UCSD-AML1 (cell line): ENCODE measurements around the gene WDR90.

Source experiments
- DNase-seq: peaks from one replicate; lab custom pipeline; 2025; ENCODE audit not compliant: unreplicated experiment; lab: John Stamatoyannopoulos, UW

WDR90 gene

DNA sequence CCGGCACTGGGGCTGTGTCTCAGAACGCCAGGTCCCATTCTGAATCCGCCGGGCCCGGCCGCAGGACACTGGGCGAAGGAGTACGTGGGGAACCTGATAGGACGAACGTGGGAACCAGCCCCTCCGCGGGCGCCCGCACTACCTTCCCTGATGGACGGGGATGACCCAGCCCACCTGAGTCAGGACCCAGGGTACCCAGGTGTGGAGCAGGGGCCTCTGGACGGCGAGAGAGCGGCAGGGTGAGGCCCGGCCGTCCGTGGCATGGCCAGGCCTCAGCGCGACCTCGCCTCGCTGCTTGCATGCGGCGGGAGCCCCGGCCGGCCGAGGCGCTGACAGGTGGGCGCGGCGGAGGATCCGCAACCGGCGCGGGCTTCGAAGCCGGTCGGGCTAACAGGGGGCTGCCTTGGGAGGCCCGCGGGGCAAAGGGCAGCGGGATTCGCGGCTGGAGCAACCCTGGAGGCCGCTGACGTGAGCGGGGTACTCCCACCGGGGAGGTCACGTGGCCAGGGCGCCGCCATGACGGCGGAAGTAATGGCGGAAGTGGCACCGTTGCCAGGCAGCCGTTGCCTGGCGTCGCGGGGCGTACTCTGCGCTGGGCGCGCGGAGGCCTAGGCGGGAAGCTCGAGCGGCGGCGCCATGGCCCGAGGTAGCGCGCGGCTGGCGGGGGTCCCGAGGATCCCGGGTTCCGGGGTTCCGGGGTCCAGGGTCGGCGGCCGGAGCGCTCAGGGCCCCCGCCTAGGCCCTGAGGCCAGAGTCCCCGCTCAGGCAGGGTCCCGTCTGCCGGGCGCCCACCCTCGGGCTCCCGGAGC is at the start of gene WDR90:
Gene WDR90, plus strand, starts transcription at position 585 of the 809 bp plus-strand sequence. Its CDS starts 52 bp downstream, at position 637.
- peak; percentile 92 for DNase-seq

DNA sequence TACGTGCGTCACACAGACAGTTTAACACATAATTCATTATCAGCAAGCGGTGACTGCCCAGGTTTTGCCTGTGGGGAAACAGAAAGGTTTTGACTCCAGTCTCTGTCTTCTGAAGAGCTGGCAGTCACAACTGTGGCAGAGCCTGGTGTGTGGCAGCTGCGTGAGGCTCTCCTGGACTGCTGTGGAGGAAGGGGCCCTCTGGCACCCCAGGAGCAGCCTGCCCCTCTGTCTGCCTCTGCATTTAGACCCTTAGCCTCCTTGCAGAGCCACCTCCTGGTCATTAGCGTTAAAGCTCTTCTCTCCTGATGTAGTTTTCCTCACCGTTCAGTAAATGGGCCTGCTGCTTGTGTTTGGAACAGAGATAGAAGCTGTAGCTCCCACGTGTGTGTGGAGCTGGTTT is 48.4 kb upstream of the WDR90 start:
- peak; percentile 27 for DNase-seq

DNA sequence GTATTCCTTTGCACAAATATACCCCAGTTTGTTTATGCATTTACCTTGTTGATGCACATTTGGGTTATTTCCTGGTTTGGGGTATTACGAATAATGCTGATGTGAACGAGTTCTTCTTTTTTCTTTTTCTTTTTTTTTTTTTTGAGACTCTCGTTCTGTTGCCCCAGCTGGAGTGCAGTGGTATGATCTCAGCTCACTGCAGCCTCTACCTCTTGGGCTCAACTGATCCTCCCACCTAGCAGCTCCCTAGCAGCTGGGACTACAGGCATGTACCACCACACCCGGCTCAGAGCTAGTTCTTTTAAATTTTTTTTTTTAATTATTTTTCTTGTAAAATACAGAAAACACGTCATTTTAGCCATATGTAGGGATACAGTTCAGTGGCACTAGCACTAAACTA is 45.2 kb upstream of the WDR90 start:
- no peak for DNase-seq

GRCh38 chr16:606656-607307 is 42.4 kb upstream of the WDR90 start:
- DNase-seq: no peak

- DNase-seq: no peak
Measured at GRCh38 chr16:608019-608418, 41.1 kb upstream of the WDR90 start.

- DNase-seq: no peak
Measured at GRCh38 chr16:609316-609715, 39.8 kb upstream of the WDR90 start.

- DNase-seq: no peak
Measured at GRCh38 chr16:609984-610383, 39.2 kb upstream of the WDR90 start.

DNA sequence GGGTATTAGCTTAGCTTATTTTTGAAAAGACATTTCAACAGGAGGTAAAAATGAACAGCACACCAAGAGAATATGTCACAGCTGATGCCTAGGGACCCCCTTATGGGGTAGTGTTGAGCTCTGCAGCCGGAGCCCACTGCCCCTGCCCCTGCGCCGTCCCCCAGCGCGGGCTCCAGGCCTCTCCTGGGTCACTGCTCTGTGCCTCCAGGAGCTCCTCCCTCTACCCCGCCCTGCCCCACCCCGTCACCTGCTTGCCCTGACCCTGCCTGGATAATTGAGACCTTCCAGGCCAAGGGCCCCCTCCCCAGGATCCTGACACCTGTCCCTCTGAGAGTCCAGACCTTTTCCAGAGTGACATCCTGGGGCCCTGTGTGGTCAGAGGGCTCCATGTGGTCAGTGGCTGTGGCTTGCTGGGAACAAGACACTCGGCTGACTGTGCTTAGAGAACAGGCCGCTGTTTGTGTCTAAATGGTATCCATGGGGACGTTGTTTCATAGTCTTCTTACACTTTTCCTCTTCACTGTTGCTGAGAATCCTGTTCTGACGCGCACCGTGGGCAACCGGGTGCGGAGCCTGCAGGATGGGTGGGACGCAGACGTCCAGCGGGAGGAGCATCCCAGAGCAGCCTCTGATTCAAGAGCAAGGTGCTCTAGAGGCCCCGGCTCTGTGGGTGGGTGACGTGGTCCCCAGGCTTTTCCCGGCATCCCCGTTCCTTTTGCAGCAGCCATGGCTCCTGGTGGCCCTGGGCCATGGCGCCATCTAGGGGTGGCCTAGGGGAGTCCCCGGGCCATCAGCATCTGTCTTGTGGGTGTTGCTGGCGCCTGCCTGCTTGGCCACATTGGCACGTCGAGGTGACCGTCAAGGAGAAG is 38.4 kb upstream of the WDR90 start:
- DNase-seq: peak; percentile 52

GRCh38 chr16:615122-615521 is 34.0 kb upstream of the WDR90 start:
- no peak for DNase-seq

DNA sequence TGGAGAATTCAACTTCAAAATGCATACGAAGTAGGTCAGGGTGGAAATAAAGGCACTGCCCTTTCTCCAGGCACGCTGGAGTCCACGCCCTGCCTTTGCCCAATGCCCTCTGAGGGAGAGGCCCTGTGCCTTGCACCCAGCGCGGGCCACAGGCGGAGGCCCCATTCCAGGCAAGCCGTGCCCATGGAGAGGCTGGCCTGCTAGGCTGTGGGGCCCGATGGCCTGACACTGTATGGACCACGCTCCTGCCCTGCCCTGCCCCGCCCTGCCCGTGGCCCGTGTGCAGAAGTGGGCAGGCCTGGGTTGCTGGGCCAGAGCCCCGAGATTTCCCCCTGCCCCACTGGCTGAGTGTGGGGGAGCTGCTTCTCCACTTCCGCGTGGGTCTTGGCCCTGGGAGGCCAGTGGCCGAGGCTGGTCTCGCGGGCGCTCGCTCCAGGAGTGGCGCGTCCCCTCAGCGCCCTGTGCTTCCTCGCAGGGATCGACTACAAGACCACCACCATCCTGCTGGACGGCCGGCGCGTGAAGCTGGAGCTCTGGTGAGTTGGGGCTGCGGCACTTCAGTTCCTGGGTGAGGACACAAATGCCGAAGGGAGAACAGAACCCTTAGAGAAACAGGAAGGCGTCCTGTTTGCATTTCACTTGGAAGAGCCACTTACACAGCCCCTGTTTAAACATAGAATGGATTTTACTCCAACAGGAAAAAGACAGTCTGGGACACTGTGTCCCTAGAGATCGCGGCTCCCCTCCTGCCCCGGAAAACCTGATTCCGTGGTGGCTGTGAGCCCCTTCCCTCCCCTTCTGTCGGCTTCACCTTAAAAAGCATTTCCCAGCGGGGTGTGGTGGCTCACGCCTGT is 32.2 kb upstream of the WDR90 start:
- DNase-seq: no peak

- DNase-seq: no peak
Measured at GRCh38 chr16:617855-618254, 31.3 kb upstream of the WDR90 start.

GRCh38 chr16:619476-620100 is 29.6 kb upstream of the WDR90 start:
- DNase-seq: no peak

- DNase-seq: no peak
Measured at GRCh38 chr16:620700-621525, 28.3 kb upstream of the WDR90 start.

DNA sequence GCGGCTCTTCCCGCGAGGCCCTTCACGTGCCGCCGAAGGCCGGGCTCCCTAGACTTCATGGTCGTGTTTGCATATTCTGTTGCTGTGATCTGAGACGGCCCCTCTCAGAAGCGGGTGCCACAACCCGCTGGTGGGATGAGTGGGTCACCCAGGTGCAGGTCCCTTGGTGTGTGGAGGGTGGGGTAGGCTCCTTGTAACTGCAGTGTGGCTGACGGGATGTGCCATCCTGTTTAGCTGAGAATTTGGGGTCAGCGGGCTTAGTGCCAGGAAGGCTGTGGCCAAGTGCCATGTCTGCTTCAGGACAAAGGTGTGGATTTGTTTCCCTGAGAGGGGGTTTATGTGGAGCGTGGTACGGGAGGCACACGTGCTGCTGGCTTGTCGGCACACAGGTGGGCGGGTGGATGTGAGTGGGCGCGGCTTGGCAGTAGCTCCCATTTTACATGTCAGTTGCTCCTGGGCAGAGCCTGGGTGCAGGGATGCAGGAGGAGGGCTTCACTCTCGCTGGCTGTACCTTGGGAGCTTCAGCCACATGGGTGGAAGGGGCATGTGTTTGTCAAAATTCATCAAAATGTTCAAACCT is 27.5 kb upstream of the WDR90 start:
- DNase-seq: no peak

GRCh38 chr16:622920-623280 is 26.3 kb upstream of the WDR90 start:
- DNase-seq: no peak

- DNase-seq: no peak
Measured at GRCh38 chr16:624526-625070, 24.6 kb upstream of the WDR90 start.

GRCh38 chr16:625117-625976 is 23.8 kb upstream of the WDR90 start:
- no peak for DNase-seq
